ENCODE results near the gene KRTAP19-6. TPM values are rescaled to one million over a fixed set of nuclear protein-coding genes. Genes with fewer than 3 reads are reported as not detected.

The KRTAP19-6 gene
- total RNA-seq, 1 donor from 2014 or later, result not detected

DNA sequence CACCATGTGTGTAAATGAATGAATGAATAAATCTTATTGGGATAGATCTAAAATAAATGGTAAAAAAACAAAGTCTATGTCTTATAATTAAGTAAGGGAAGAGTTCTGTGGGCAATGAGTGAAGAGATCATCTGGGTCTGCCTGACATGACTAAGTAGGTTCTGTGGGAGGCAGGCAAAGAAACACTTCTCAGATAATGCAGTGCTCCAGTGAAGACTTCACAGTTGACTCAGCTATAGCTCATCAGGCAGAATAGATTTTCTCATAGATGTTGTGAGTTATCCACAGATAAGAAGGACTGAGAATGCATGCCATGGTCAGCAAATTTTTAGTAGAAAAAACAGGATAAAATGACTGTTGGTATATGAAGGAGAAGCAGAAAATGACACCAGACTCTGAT is 36.1 kb upstream of the KRTAP19-6 start:
- Mint-ChIP-seq H3K9me3 (ENCODE audit: unreplicated experiment) (no peaks in the 10 kb centered on the region), H3K36me3 (ENCODE audit: unreplicated experiment) (no peaks in the 10 kb centered on the region), H3K27me3 (ENCODE audit: unreplicated experiment) (no peaks in the 10 kb centered on the region), H3K4me1 (ENCODE audit: unreplicated experiment) (no peaks in the 10 kb centered on the region), H3K4me3 (ENCODE audit: unreplicated experiment) (no peak overlapping the region), H3K27ac (ENCODE audit: unreplicated experiment) (no peak overlapping the region)
- TF ChIP-seq, protein P1, sequence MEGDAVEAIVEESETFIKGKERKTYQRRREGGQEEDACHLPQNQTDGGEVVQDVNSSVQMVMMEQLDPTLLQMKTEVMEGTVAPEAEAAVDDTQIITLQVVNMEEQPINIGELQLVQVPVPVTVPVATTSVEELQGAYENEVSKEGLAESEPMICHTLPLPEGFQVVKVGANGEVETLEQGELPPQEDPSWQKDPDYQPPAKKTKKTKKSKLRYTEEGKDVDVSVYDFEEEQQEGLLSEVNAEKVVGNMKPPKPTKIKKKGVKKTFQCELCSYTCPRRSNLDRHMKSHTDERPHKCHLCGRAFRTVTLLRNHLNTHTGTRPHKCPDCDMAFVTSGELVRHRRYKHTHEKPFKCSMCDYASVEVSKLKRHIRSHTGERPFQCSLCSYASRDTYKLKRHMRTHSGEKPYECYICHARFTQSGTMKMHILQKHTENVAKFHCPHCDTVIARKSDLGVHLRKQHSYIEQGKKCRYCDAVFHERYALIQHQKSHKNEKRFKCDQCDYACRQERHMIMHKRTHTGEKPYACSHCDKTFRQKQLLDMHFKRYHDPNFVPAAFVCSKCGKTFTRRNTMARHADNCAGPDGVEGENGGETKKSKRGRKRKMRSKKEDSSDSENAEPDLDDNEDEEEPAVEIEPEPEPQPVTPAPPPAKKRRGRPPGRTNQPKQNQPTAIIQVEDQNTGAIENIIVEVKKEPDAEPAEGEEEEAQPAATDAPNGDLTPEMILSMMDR (IDR thresholded peaks at IDR 0.05), result no peak
- DNase-seq (ENCODE audit: extremely low spot score, unreplicated experiment), result no peak

DNA sequence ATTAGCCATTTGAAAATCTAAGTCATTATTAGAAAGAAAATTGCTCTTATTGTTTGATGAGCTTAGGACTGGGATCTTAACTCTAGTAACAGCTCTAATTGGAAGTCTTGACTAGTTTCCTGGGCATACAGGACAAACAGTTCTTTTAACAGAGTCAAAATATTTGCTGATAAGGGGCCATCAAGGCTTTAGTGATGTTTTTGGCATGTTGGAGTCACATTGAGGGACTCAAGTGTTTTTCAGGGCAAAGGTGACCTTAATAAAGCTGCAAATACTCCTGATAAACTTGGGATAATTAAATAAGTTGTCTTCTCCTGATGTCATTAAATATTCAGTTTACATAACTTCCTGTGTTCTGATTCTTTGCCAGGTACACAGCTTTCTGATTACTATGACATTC is 26.0 kb upstream of the KRTAP19-6 start:
- no peaks in the 10 kb centered on the region for H3K36me3 Mint-ChIP-seq (ENCODE audit: unreplicated experiment)
- H3K4me3 Mint-ChIP-seq (ENCODE audit: unreplicated experiment), result no peak overlapping the region
- H3K27ac Mint-ChIP-seq (ENCODE audit: unreplicated experiment), result no peak overlapping the region
- no peaks in the 10 kb centered on the region for H3K4me1 Mint-ChIP-seq (ENCODE audit: unreplicated experiment)
- DNase-seq (ENCODE audit: extremely low spot score, unreplicated experiment), result no peak
- no peaks in the 10 kb centered on the region for H3K27me3 Mint-ChIP-seq (ENCODE audit: unreplicated experiment)
- TF ChIP-seq, protein P1 (IDR thresholded peaks at IDR 0.05), result no peak
- no peaks in the 10 kb centered on the region for H3K9me3 Mint-ChIP-seq (ENCODE audit: unreplicated experiment)

DNA sequence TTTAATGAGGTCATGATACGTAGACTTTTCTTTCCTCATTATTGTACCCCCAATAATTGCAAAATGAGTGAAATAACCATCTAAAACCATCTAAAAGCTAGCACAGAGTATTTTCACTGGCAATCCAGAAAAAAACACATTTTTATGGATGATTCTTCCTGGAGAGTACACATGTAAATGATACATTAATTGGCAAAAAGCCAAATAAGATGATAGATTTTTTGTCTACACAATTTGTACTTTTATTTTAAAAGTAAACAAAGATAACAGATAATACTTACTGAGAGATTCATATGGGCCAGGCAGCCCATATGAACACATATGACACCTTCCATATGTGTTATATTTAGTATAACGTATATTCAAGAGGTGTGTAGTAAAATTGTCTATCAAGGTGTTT is 22.0 kb upstream of the KRTAP19-6 start:
- DNase-seq (ENCODE audit: extremely low spot score, unreplicated experiment), result no peak
- no peaks in the 10 kb centered on the region for H3K27me3 Mint-ChIP-seq (ENCODE audit: unreplicated experiment)
- no peak overlapping the region for H3K27ac Mint-ChIP-seq (ENCODE audit: unreplicated experiment)
- H3K4me3 Mint-ChIP-seq (ENCODE audit: unreplicated experiment), result no peak overlapping the region
- no peaks in the 10 kb centered on the region for H3K4me1 Mint-ChIP-seq (ENCODE audit: unreplicated experiment)
- TF ChIP-seq, protein P1 (IDR thresholded peaks at IDR 0.05), result no peak
- H3K9me3 Mint-ChIP-seq (ENCODE audit: unreplicated experiment), result peaks cover 6% of the 10 kb centered on the region
- no peaks in the 10 kb centered on the region for H3K36me3 Mint-ChIP-seq (ENCODE audit: unreplicated experiment)

DNA sequence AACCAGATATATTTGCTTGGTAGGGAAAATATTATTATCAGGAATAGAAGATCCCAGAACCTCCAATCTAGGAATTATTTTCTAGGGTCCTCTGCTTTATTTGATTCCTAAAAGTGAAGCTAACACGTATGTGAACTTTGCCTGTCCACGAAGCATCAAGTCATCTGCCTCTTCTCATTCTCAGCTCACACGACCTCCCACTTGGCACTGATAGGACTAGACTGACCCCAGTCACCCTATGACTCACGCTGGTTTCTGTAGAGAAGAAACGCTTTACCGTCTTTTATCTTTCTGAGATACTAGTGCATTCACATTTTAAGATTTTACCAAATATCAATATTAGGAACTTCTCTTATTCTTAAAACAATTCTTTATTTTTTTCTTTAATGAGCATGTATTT is 21.4 kb upstream of the KRTAP19-6 start:
- Mint-ChIP-seq H3K9me3 (ENCODE audit: unreplicated experiment) (peaks cover 7% of the 10 kb centered on the region), H3K27ac (ENCODE audit: unreplicated experiment) (no peak overlapping the region), H3K36me3 (ENCODE audit: unreplicated experiment) (no peaks in the 10 kb centered on the region), H3K27me3 (ENCODE audit: unreplicated experiment) (no peaks in the 10 kb centered on the region), H3K4me1 (ENCODE audit: unreplicated experiment) (no peaks in the 10 kb centered on the region), H3K4me3 (ENCODE audit: unreplicated experiment) (no peak overlapping the region)
- DNase-seq (ENCODE audit: extremely low spot score, unreplicated experiment), result no peak
- TF ChIP-seq, protein P1 (IDR thresholded peaks at IDR 0.05), result no peak

DNA sequence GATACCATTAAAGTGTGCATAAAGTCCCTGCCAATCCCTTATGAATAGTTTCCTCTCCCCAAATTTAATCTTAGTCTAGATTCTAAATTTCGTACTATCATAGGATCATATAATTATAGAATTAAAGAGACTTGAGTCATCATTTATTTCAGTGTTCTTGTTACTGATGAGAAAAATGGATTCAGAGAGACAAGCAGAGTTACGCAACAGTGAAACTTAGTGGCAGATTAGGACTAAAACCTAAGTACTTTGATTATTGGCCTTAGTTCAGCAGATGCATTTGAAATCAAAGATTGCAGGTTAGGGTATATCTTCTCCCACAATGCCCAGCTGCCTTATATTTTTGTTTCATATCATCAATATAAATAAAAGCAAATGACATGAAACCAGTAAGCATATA is 20.3 kb upstream of the KRTAP19-6 start:
- H3K9me3 Mint-ChIP-seq (ENCODE audit: unreplicated experiment), result peaks cover 7% of the 10 kb centered on the region
- no peak overlapping the region for H3K27ac Mint-ChIP-seq (ENCODE audit: unreplicated experiment)
- TF ChIP-seq, protein P1 (IDR thresholded peaks at IDR 0.05), result no peak
- no peaks in the 10 kb centered on the region for H3K4me1 Mint-ChIP-seq (ENCODE audit: unreplicated experiment)
- H3K4me3 Mint-ChIP-seq (ENCODE audit: unreplicated experiment), result no peak overlapping the region
- no peaks in the 10 kb centered on the region for H3K27me3 Mint-ChIP-seq (ENCODE audit: unreplicated experiment)
- H3K36me3 Mint-ChIP-seq (ENCODE audit: unreplicated experiment), result no peaks in the 10 kb centered on the region
- no peak for DNase-seq (ENCODE audit: extremely low spot score, unreplicated experiment)

All from osteocyte (in vitro differentiated cells).